DOHH2 (cell line): ENCODE results near the gene RPL13A.

Source experiments
- CTCF ChIP-seq: fragments of 200-600 bp; sonication (generic); IDR thresholded peaks from one replicate; pipeline ENCODE4 v1.5.1; 2014; ENCODE audit warnings: antibody characterized with exemption, mild to moderate bottlenecking, low read depth, low read length; ENCODE audit not compliant: poor library complexity, severe bottlenecking
- EZH2phosphoT487 ChIP-seq: fragments of 200-600 bp; sonication (generic); IDR thresholded peaks from 2 replicates; pipeline ENCODE4 v1.6.1; 2017; ENCODE audit warnings: borderline replicate concordance, mild to moderate bottlenecking, antibody characterized with exemption, low read length, moderate library complexity, mixed read lengths

- no peak for TF ChIP-seq CTCF
- no peak for TF ChIP-seq EZH2phosphoT487
These were observed 49.6 kb downstream of the RPL13A start for GRCh38 chr19:49536921-49537462.
